ENCODE measurements around the gene FSTL4. TPM values are rescaled to one million over a fixed set of nuclear protein-coding genes. Genes with fewer than 3 reads are reported as not detected.

The FSTL4 gene
- total RNA-seq = 0.17 TPM in 1 of 2 replicates, not detected in the other

DNA sequence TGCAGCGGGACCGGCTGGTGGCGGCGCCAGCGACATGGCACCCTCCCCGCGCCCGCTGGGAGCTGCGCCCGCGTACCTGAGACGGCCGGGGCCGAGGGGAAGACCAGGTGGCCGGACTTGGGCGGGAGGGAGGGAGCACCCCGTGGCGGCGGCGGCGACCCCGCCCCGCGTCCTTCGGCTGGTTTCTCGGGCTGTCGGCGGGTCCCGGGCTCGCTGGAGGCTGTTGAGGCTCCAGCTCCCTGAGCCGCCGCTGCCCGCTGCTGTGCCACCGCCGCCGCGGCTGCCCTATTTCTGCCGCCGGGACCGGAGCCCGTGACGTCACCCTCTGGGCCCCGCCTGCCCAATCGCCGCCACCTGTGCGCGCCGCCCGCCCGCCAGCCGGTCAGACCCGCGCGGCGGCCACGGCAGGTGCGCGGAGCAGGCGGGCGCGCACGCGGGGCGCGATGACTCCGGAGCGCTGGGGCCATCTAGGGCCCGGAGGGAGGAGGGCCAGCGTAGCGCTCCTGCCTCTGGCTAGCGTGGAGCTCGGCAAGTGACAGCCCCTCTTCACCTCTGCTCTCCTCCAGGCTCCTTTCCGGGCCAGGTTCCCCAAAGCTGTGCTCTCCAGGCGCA is at the start of gene FSTL4:
FSTL4 (minus strand) TSS at position 293 of the 612 bp plus-strand sequence.

Measured in smooth muscle cell of trachea (primary cell).